ENCODE results near the gene GFAP. TPM values are rescaled to one million over a fixed set of nuclear protein-coding genes. Genes with fewer than 3 reads are reported as not detected.

GFAP gene
- polyA plus RNA-seq, 4 donors = 0.32 to 1.3 (median 0.45) TPM; not detected in 1

- 71 to 77% (median 71%) methylated on average over 10 of the region's 10 CpGs for WGBS, 3 donors
- H3K4me3 ChIP-seq (ENCODE audit: low read depth in 1 of 3, low read length in 3 of 3) = no peak overlapping the region
- DNase-seq (no peak), FAIRE-seq (no peak)
- no peaks in the 10 kb centered on the region for H3K4me1 ChIP-seq (ENCODE audit: control insufficient read depth in 3 of 3, insufficient read depth in 2 of 3, low read depth in 1 of 3, low read length in 2 of 3)
- no peaks in the 10 kb centered on the region for H3K27me3 ChIP-seq (ENCODE audit: control insufficient read depth in 3 of 3, insufficient read depth in 3 of 3, low read length in 3 of 3)
- no peaks in the 10 kb centered on the region for H3K9me3 ChIP-seq (ENCODE audit: control insufficient read depth in 2 of 2, insufficient read depth in 1 of 2, low read depth in 1 of 2, low read length in 1 of 2)
- peaks cover 2 to 45% (median 12%) of the 10 kb centered on the region in 3 donors for H3K36me3 ChIP-seq (ENCODE audit: control insufficient read depth in 3 of 3, insufficient read depth in 2 of 3, low read depth in 1 of 3, low read length in 3 of 3)
- peak overlapping the region in 1 of 3 donors; percentile 9 for H3K27ac ChIP-seq (ENCODE audit: low read depth in 1 of 3, low read length in 2 of 3)
These were observed 27.0 kb downstream of the GFAP start for GRCh38 chr17:44887971-44888954.

GRCh38 chr17:44887016-44887415 is 28.3 kb downstream of the GFAP start:
- peaks cover 3 to 42% (median 12%) of the 10 kb centered on the region in 3 donors for H3K36me3 ChIP-seq (ENCODE audit: control insufficient read depth in 3 of 3, insufficient read depth in 2 of 3, low read depth in 1 of 3, low read length in 3 of 3)
- no peaks in the 10 kb centered on the region for H3K4me1 ChIP-seq (ENCODE audit: control insufficient read depth in 3 of 3, insufficient read depth in 2 of 3, low read depth in 1 of 3, low read length in 2 of 3)
- DNase-seq = no peak
- H3K27me3 ChIP-seq (ENCODE audit: control insufficient read depth in 3 of 3, insufficient read depth in 3 of 3, low read length in 3 of 3) = no peaks in the 10 kb centered on the region
- no peak overlapping the region for H3K27ac ChIP-seq (ENCODE audit: low read depth in 1 of 3, low read length in 2 of 3)
- H3K4me3 ChIP-seq (ENCODE audit: low read depth in 1 of 3, low read length in 3 of 3) = no peak overlapping the region
- WGBS, 3 donors = 92 to 95% (median 92%) methylated on average over 1 of the region's 1 CpG
- FAIRE-seq = no peak
- no peaks in the 10 kb centered on the region for H3K9me3 ChIP-seq (ENCODE audit: control insufficient read depth in 2 of 2, insufficient read depth in 1 of 2, low read depth in 1 of 2, low read length in 1 of 2)

DNA sequence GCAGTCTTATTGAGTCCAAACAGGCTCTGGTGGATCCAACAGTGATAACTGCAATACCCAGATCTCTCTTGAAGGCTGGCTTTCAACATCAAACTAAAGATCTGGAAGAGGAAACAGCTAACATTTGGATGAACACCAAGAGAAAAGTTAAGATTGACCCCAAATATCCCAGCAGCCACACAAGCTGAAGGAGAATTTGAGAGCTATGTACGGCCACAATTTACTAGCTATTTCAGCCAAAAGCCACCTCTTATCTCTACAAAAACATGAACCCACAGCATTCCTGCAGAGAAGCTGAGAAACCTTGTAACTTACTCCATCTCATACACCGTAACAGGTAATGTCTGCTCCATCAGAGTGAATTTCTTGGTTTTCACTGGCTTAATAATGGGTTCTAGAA is 30.4 kb downstream of the GFAP start:
- Histone ChIP-seq H3K9me3 (ENCODE audit: control insufficient read depth in 2 of 2, insufficient read depth in 1 of 2, low read depth in 1 of 2, low read length in 1 of 2) (no peaks in the 10 kb centered on the region), H3K27ac (ENCODE audit: low read depth in 1 of 3, low read length in 2 of 3) (no peak overlapping the region), H3K36me3 (ENCODE audit: control insufficient read depth in 3 of 3, insufficient read depth in 2 of 3, low read depth in 1 of 3, low read length in 3 of 3) (peaks cover 10 to 42% (median 19%) of the 10 kb centered on the region in 3 donors), H3K4me1 (ENCODE audit: control insufficient read depth in 3 of 3, insufficient read depth in 2 of 3, low read depth in 1 of 3, low read length in 2 of 3) (no peaks in the 10 kb centered on the region), H3K4me3 (ENCODE audit: low read depth in 1 of 3, low read length in 3 of 3) (no peak overlapping the region), H3K27me3 (ENCODE audit: control insufficient read depth in 3 of 3, insufficient read depth in 3 of 3, low read length in 3 of 3) (no peaks in the 10 kb centered on the region)
- no peak for FAIRE-seq
- no peak for DNase-seq
- WGBS, 3 donors = 96 to 98% (median 97%) methylated on average over 2 of the region's 2 CpGs

DNA sequence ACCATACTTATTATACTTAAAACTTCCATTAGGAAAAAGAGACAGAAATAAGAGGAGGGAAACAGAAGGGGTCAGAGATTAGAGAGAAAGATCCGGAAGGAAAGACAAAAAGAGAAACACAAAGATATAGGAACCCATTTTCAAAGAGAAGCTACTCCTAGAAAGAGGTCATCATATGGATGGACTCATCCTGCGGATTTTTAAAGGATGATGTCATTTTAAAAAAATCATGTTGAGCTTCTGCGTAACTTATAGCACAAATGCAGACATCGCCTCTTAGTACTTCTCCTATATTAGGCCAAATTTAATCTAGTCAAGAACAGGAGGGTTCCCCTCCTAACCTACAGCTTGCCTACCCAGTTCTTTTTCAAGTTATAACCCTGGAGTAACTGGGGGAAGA is 34.2 kb downstream of the GFAP start:
- DNase-seq (no peak), FAIRE-seq (no peak)
- 91 to 97% (median 97%) methylated on average over 4 of the region's 4 CpGs for WGBS, 3 donors
- H3K27me3 ChIP-seq (ENCODE audit: control insufficient read depth in 3 of 3, insufficient read depth in 3 of 3, low read length in 3 of 3) = no peaks in the 10 kb centered on the region
- no peak overlapping the region for H3K4me3 ChIP-seq (ENCODE audit: low read depth in 1 of 3, low read length in 3 of 3)
- no peaks in the 10 kb centered on the region for H3K4me1 ChIP-seq (ENCODE audit: control insufficient read depth in 3 of 3, insufficient read depth in 2 of 3, low read depth in 1 of 3, low read length in 2 of 3)
- peaks cover 13 to 58% (median 18%) of the 10 kb centered on the region in 3 donors for H3K36me3 ChIP-seq (ENCODE audit: control insufficient read depth in 3 of 3, insufficient read depth in 2 of 3, low read depth in 1 of 3, low read length in 3 of 3)
- no peak overlapping the region for H3K27ac ChIP-seq (ENCODE audit: low read depth in 1 of 3, low read length in 2 of 3)
- H3K9me3 ChIP-seq (ENCODE audit: control insufficient read depth in 2 of 2, insufficient read depth in 1 of 2, low read depth in 1 of 2, low read length in 1 of 2) = no peaks in the 10 kb centered on the region

GRCh38 chr17:44880062-44880461 is 35.2 kb downstream of the GFAP start:
- H3K4me1 ChIP-seq (ENCODE audit: control insufficient read depth in 3 of 3, insufficient read depth in 2 of 3, low read depth in 1 of 3, low read length in 2 of 3) = no peaks in the 10 kb centered on the region
- no peak overlapping the region for H3K27ac ChIP-seq (ENCODE audit: low read depth in 1 of 3, low read length in 2 of 3)
- FAIRE-seq (no peak), DNase-seq (no peak)
- H3K36me3 ChIP-seq (ENCODE audit: control insufficient read depth in 3 of 3, insufficient read depth in 2 of 3, low read depth in 1 of 3, low read length in 3 of 3) = peaks cover 18 to 60% (median 21%) of the 10 kb centered on the region in 3 donors
- H3K9me3 ChIP-seq (ENCODE audit: control insufficient read depth in 2 of 2, insufficient read depth in 1 of 2, low read depth in 1 of 2, low read length in 1 of 2) = no peaks in the 10 kb centered on the region
- 91 to 98% (median 95%) methylated on average over 2 of the region's 2 CpGs for WGBS, 3 donors
- H3K4me3 ChIP-seq (ENCODE audit: low read depth in 1 of 3, low read length in 3 of 3) = no peak overlapping the region
- H3K27me3 ChIP-seq (ENCODE audit: control insufficient read depth in 3 of 3, insufficient read depth in 3 of 3, low read length in 3 of 3) = no peaks in the 10 kb centered on the region

DNA sequence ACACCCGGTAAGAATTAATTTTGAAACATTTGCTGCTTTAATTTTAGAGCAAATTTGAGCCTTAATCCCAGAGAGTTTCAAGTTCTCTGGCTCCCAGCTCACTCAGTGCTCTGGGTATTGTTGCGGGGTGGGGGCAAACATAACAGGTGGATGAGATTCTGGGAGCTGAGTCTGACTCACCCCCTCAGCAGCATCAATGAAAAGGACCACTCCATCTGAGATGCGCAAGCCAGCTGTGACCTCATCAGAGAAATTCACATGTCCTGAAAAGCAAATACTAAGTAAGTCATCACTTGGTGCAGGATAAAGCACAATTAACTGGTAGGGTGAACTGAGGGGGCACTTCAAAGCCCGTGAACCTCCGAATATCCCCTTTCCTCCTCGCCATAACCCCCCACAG is 35.9 kb downstream of the GFAP start:
- Histone ChIP-seq H3K36me3 (ENCODE audit: control insufficient read depth in 3 of 3, insufficient read depth in 2 of 3, low read depth in 1 of 3, low read length in 3 of 3) (peaks cover 18 to 61% (median 20%) of the 10 kb centered on the region in 3 donors), H3K9me3 (ENCODE audit: control insufficient read depth in 2 of 2, insufficient read depth in 1 of 2, low read depth in 1 of 2, low read length in 1 of 2) (no peaks in the 10 kb centered on the region), H3K27me3 (ENCODE audit: control insufficient read depth in 3 of 3, insufficient read depth in 3 of 3, low read length in 3 of 3) (no peaks in the 10 kb centered on the region), H3K4me3 (ENCODE audit: low read depth in 1 of 3, low read length in 3 of 3) (no peak overlapping the region), H3K4me1 (ENCODE audit: control insufficient read depth in 3 of 3, insufficient read depth in 2 of 3, low read depth in 1 of 3, low read length in 2 of 3) (no peaks in the 10 kb centered on the region), H3K27ac (ENCODE audit: low read depth in 1 of 3, low read length in 2 of 3) (no peak overlapping the region)
- FAIRE-seq (no peak), DNase-seq (no peak)
- 89 to 97% (median 97%) methylated on average over 6 of the region's 6 CpGs for WGBS, 3 donors

- no peaks in the 10 kb centered on the region for H3K4me1 ChIP-seq (ENCODE audit: control insufficient read depth in 3 of 3, insufficient read depth in 2 of 3, low read depth in 1 of 3, low read length in 2 of 3)
- peaks cover 18 to 60% (median 23%) of the 10 kb centered on the region in 3 donors for H3K36me3 ChIP-seq (ENCODE audit: control insufficient read depth in 3 of 3, insufficient read depth in 2 of 3, low read depth in 1 of 3, low read length in 3 of 3)
- DNase-seq (peak in 1 of 2 donors; percentile 30), FAIRE-seq (no peak)
- H3K4me3 ChIP-seq (ENCODE audit: low read depth in 1 of 3, low read length in 3 of 3) = no peak overlapping the region
- no peaks in the 10 kb centered on the region for H3K9me3 ChIP-seq (ENCODE audit: control insufficient read depth in 2 of 2, insufficient read depth in 1 of 2, low read depth in 1 of 2, low read length in 1 of 2)
- H3K27me3 ChIP-seq (ENCODE audit: control insufficient read depth in 3 of 3, insufficient read depth in 3 of 3, low read length in 3 of 3) = no peaks in the 10 kb centered on the region
- no peak overlapping the region for H3K27ac ChIP-seq (ENCODE audit: low read depth in 1 of 3, low read length in 2 of 3)
- 59 to 67% (median 60%) methylated on average over 6 of the region's 6 CpGs for WGBS, 3 donors
These were observed 36.6 kb downstream of the GFAP start for GRCh38 chr17:44878627-44879221.

DNA sequence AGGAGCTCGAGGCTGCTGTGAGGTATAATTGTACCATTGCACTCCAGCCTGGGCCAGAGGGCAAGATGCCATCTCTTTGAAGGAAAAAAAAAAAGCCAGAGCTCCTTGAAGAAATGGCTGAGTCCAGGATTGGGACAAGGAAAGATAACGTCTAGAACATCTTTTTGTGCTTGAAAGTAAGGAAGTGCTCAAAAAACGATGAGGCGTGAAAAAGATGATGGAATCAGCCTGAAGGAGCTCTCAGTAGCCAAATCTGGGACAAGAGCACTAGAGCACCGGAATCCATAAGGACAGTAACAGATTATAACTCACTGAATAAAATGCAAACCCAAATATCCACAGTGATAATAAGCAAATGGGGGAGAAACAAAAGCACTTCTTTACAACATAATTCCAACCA is 38.2 kb downstream of the GFAP start:
- Histone ChIP-seq H3K9me3 (ENCODE audit: control insufficient read depth in 2 of 2, insufficient read depth in 1 of 2, low read depth in 1 of 2, low read length in 1 of 2) (no peaks in the 10 kb centered on the region), H3K27ac (ENCODE audit: low read depth in 1 of 3, low read length in 2 of 3) (no peak overlapping the region), H3K36me3 (ENCODE audit: control insufficient read depth in 3 of 3, insufficient read depth in 2 of 3, low read depth in 1 of 3, low read length in 3 of 3) (peaks cover 20 to 64% (median 26%) of the 10 kb centered on the region in 3 donors), H3K27me3 (ENCODE audit: control insufficient read depth in 3 of 3, insufficient read depth in 3 of 3, low read length in 3 of 3) (no peaks in the 10 kb centered on the region), H3K4me3 (ENCODE audit: low read depth in 1 of 3, low read length in 3 of 3) (no peak overlapping the region), H3K4me1 (ENCODE audit: control insufficient read depth in 3 of 3, insufficient read depth in 2 of 3, low read depth in 1 of 3, low read length in 2 of 3) (no peaks in the 10 kb centered on the region)
- no peak for FAIRE-seq
- WGBS, 3 donors = 84 to 90% (median 87%) methylated on average over 5 of the region's 5 CpGs
- DNase-seq = no peak
